ENCODE results near the gene NOC4L.
"Not testable (repeated sequence)": the region's sequence is repeated elsewhere in the genome, so short reads cannot be mapped to it uniquely, and the experiment has no call there.

Gene NOC4L

GRCh38 chr12:132142679-132143335 lies 1.4 kb upstream of the NOC4L start:
- Mint-ChIP-seq H3K4me1 (ENCODE audit: low read depth) (peaks cover 19% of the 10 kb centered on the region), H3K9me3 (no peaks in the 10 kb centered on the region), H3K4me3 (peak overlapping the region; percentile 91), H3K27me3 (ENCODE audit: low read depth) (no peaks in the 10 kb centered on the region), H3K27ac (peak overlapping the region; percentile 90), H3K36me3 (ENCODE audit: low read depth) (peaks cover 13% of the 10 kb centered on the region)
- no peak for DNase-seq (ENCODE audit: low spot score)

- Mint-ChIP-seq H3K27me3 (ENCODE audit: low read depth) (no peaks in the 10 kb centered on the region), H3K36me3 (ENCODE audit: low read depth) (peaks cover 10% of the 10 kb centered on the region), H3K4me1 (ENCODE audit: low read depth) (peaks cover 19% of the 10 kb centered on the region), H3K27ac (peak overlapping the region; percentile 90), H3K4me3 (peak overlapping the region; percentile 91), H3K9me3 (no peaks in the 10 kb centered on the region)
- DNase-seq (ENCODE audit: low spot score), result no peak
Measured at GRCh38 chr12:132143336-132144071, 753 bp upstream of the NOC4L start.

GRCh38 chr12:132144810-132145168 lies 532 bp downstream of the NOC4L start:
- Mint-ChIP-seq H3K27ac (peak overlapping the region; percentile 83), H3K4me3 (peak overlapping the region; percentile 84), H3K36me3 (ENCODE audit: low read depth) (peaks cover 3% of the 10 kb centered on the region), H3K9me3 (no peaks in the 10 kb centered on the region), H3K27me3 (ENCODE audit: low read depth) (no peaks in the 10 kb centered on the region), H3K4me1 (ENCODE audit: low read depth) (peaks cover 19% of the 10 kb centered on the region)
- DNase-seq (ENCODE audit: low spot score), result no peak

GRCh38 chr12:132145334-132145733 lies 1.1 kb downstream of the NOC4L start:
- DNase-seq (ENCODE audit: low spot score), result no peak
- H3K27me3 Mint-ChIP-seq (ENCODE audit: low read depth), result no peaks in the 10 kb centered on the region
- H3K27ac Mint-ChIP-seq, result peak overlapping the region; percentile 83
- peaks cover 19% of the 10 kb centered on the region for H3K4me1 Mint-ChIP-seq (ENCODE audit: low read depth)
- peak overlapping the region; percentile 84 for H3K4me3 Mint-ChIP-seq
- no peaks in the 10 kb centered on the region for H3K9me3 Mint-ChIP-seq
- peaks cover 3% of the 10 kb centered on the region for H3K36me3 Mint-ChIP-seq (ENCODE audit: low read depth)

- Mint-ChIP-seq H3K27ac (peak overlapping the region; percentile 83), H3K9me3 (no peaks in the 10 kb centered on the region), H3K4me3 (peak overlapping the region; percentile 84), H3K27me3 (ENCODE audit: low read depth) (no peaks in the 10 kb centered on the region), H3K36me3 (ENCODE audit: low read depth) (peaks cover 3% of the 10 kb centered on the region), H3K4me1 (ENCODE audit: low read depth) (peaks cover 19% of the 10 kb centered on the region)
- no peak for DNase-seq (ENCODE audit: low spot score)
Measured at GRCh38 chr12:132146098-132146497, 1.8 kb downstream of the NOC4L start.

GRCh38 chr12:132146772-132147422 lies 2.6 kb downstream of the NOC4L start:
- Mint-ChIP-seq H3K4me3 (no peak overlapping the region), H3K27me3 (ENCODE audit: low read depth) (no peaks in the 10 kb centered on the region), H3K36me3 (ENCODE audit: low read depth) (peaks cover 3% of the 10 kb centered on the region), H3K27ac (no peak overlapping the region), H3K4me1 (ENCODE audit: low read depth) (peaks cover 19% of the 10 kb centered on the region), H3K9me3 (no peaks in the 10 kb centered on the region)
- no peak for DNase-seq (ENCODE audit: low spot score)

- Mint-ChIP-seq H3K9me3 (no peaks in the 10 kb centered on the region), H3K27ac (no peak overlapping the region), H3K4me3 (no peak overlapping the region), H3K27me3 (ENCODE audit: low read depth) (no peaks in the 10 kb centered on the region), H3K4me1 (ENCODE audit: low read depth) (peaks cover 17% of the 10 kb centered on the region), H3K36me3 (ENCODE audit: low read depth) (peaks cover 3% of the 10 kb centered on the region)
- no peak for DNase-seq (ENCODE audit: low spot score)
Measured at GRCh38 chr12:132147423-132148367, 3.4 kb downstream of the NOC4L start.

- H3K27me3 Mint-ChIP-seq (ENCODE audit: low read depth), result no peaks in the 10 kb centered on the region
- peaks cover 12% of the 10 kb centered on the region for H3K4me1 Mint-ChIP-seq (ENCODE audit: low read depth)
- DNase-seq (ENCODE audit: low spot score), result no peak
- no peaks in the 10 kb centered on the region for H3K9me3 Mint-ChIP-seq
- no peak overlapping the region for H3K4me3 Mint-ChIP-seq
- no peaks in the 10 kb centered on the region for H3K36me3 Mint-ChIP-seq (ENCODE audit: low read depth)
- no peak overlapping the region for H3K27ac Mint-ChIP-seq
Measured at GRCh38 chr12:132148368-132149045, 4.2 kb downstream of the NOC4L start.

GRCh38 chr12:132149526-132149925 lies 5.3 kb downstream of the NOC4L start:
- not testable (repeated sequence) for H3K27ac Mint-ChIP-seq; H3K9me3 Mint-ChIP-seq; H3K36me3 Mint-ChIP-seq (ENCODE audit: low read depth); H3K4me3 Mint-ChIP-seq; H3K27me3 Mint-ChIP-seq (ENCODE audit: low read depth); DNase-seq (ENCODE audit: low spot score)
- peaks cover 12% of the 10 kb centered on the region for H3K4me1 Mint-ChIP-seq (ENCODE audit: low read depth)

GRCh38 chr12:132150780-132151144 lies 6.5 kb downstream of the NOC4L start:
- Mint-ChIP-seq H3K27ac (no peak overlapping the region), H3K36me3 (ENCODE audit: low read depth) (no peaks in the 10 kb centered on the region), H3K4me3 (no peak overlapping the region), H3K9me3 (no peaks in the 10 kb centered on the region), H3K27me3 (ENCODE audit: low read depth) (no peaks in the 10 kb centered on the region), H3K4me1 (ENCODE audit: low read depth) (peaks cover 8% of the 10 kb centered on the region)
- no peak for DNase-seq (ENCODE audit: low spot score)

GRCh38 chr12:132151145-132151765 lies 7.0 kb downstream of the NOC4L start:
- Mint-ChIP-seq H3K36me3 (ENCODE audit: low read depth) (no peaks in the 10 kb centered on the region), H3K4me3 (no peak overlapping the region), H3K4me1 (ENCODE audit: low read depth) (peaks cover 5% of the 10 kb centered on the region), H3K27ac (no peak overlapping the region), H3K9me3 (no peaks in the 10 kb centered on the region), H3K27me3 (ENCODE audit: low read depth) (no peaks in the 10 kb centered on the region)
- no peak for DNase-seq (ENCODE audit: low spot score)

GRCh38 chr12:132151766-132152410 lies 7.6 kb downstream of the NOC4L start:
- H3K9me3 Mint-ChIP-seq, result no peaks in the 10 kb centered on the region
- H3K27me3 Mint-ChIP-seq (ENCODE audit: low read depth), result no peaks in the 10 kb centered on the region
- H3K4me1 Mint-ChIP-seq (ENCODE audit: low read depth), result no peaks in the 10 kb centered on the region
- no peak for DNase-seq (ENCODE audit: low spot score)
- H3K27ac Mint-ChIP-seq, result no peak overlapping the region
- H3K36me3 Mint-ChIP-seq (ENCODE audit: low read depth), result no peaks in the 10 kb centered on the region
- H3K4me3 Mint-ChIP-seq, result no peak overlapping the region

All from T-helper 2 cell treated with Interferon-gamma antibody and Interleukin-4, amounts not matched to agents 5 μg/mL and 100 μg/mL, for 36 hours (primary cell).